Ovary (tissue), 9 donors: ENCODE measurements around the gene CHCHD2. TPM values are rescaled to one million over a fixed set of nuclear protein-coding genes. Genes with fewer than 3 reads are reported as not detected.
"Not testable (repeated sequence)": the region's sequence is repeated elsewhere in the genome, so short reads cannot be mapped to it uniquely, and the experiment has no call there.

Experiments
- DNase-seq, 5 donors: peaks; one replicate each; pipeline ENCODE4 v3.0.0-alpha.2; 2019 to 2020
- H3K27ac ChIP-seq, 2 donors: fragments of 200-600 bp; one replicate each; pipeline versions ENCODE4 v1.5.1 to v1.8.0; 2019 to 2022
- H3K27me3 ChIP-seq: fragments of 200-600 bp; one replicate; pipeline ENCODE4 v1.8.0; 2022
- H3K36me3 ChIP-seq: fragments of 200-600 bp; sonication (generic); one replicate; pipeline ENCODE4 v1.5.1; 2019
- H3K4me1 ChIP-seq: one replicate; pipeline ENCODE4 v1.8.1; 2013; ENCODE audit warnings: mild to moderate bottlenecking, moderate library complexity; ENCODE audit not compliant: insufficient read depth
- H3K4me3 ChIP-seq: fragments of 200-600 bp; sonication (generic); one replicate; pipeline ENCODE4 v1.5.1; 2017
- H3K9me3 ChIP-seq, 2 donors: fragments of 200-600 bp in 1 of 2; sonication (generic) in 1 of 2; one replicate each; pipeline versions ENCODE4 v1.5.1 to v1.8.1; 2013 to 2019; ENCODE audit warnings: mild to moderate bottlenecking in 1 of 2, moderate library complexity in 1 of 2
- CTCF ChIP-seq, 3 donors: fragments of 450-650 bp in 2 of 3; fragments of 200-600 bp in 1 of 3; IDR thresholded peaks; one replicate each; pipeline versions ENCODE4 v1.5.1 to v1.8.0; 2016 to 2022; ENCODE audit warnings: antibody characterized with exemption in 3 of 3, mild to moderate bottlenecking in 1 of 3
- EP300 ChIP-seq: sonication (generic); formaldehyde crosslinking; IDR thresholded peaks from one replicate; pipeline ENCODE4 v1.6.1; 2017; ENCODE audit warnings: antibody characterized with exemption
- POLR2A ChIP-seq: fragments of 450-650 bp; IDR thresholded peaks from one replicate; pipeline ENCODE4 v1.6.1; 2017; ENCODE audit warnings: antibody characterized with exemption, mild to moderate bottlenecking, moderate library complexity
- WGBS, 3 donors: extraction: QIAGEN DNeasy Blood & Tissue Kit in 1 of 3; methylation state at CpG; one replicate each; pipeline versions ENCODE4 v1.1.5 to v1.1.7; 2013 to 2017; 5-methylcytosine and 5-hydroxymethylcytosine counted together
- intact Hi-C, 4 donors: fragments of 100-400 bp; cut with DNase I; formaldehyde crosslinking; loops; one replicate each; pipeline versions ENCODE4 v1.11.0 to v1.15.1; 2022 to 2023
- polyA plus RNA-seq, 2 donors: library from polyadenylated mRNA; stranded (reverse); fragments of 200-250 nt in 1 of 2; fragments of 350-450 nt in 1 of 2; fragmentation: Illumina TruSeq in 1 of 2; extraction: RNeasy Lipid Tissue Mini Kit (QIAGEN cat#74804) in 1 of 2; gene quantifications; one replicate each; pipeline ENCODE4 v1.2.3, GENCODE V29; 2013 to 2014
- total RNA-seq, 7 donors: library from RNA; depleted of rRNA in 2 of 7; stranded (reverse); fragments of >200 nt in 2 of 7; fragmentation: NEBNext Ultra II Directional in 3 of 7; extraction: Animal tissue kit (Norgen Biotek cat#: 25700) in 3 of 7; gene quantifications; one replicate each; pipeline versions ENCODE4 v1.1.0 to v1.2.4, GENCODE V29; 2016 to 2023
- donor health status: DM: no; HTN: no; CAD: no; lungs with moderate emphysema.
- donor health status: DM: no; HTN: no; CAD: no.
- donor health status: Bipolar disorder and iron deficiency.
- donor health status: DM: yes; HTN: yes; CAD: no.
- donor health status: DM: no; HTN: no; CAD: no.
- donor health status: DM: yes; HTN: yes; CAD: no.

CHCHD2 gene
- total and polyA plus RNA-seq, 9 donors: 241 to 409 (median 290) TPM

- no peak for DNase-seq
- no peaks in the 10 kb centered on the region for H3K27me3 ChIP-seq
- no peaks in the 10 kb centered on the region for H3K9me3 ChIP-seq
- no peaks in the 10 kb centered on the region for H3K4me1 ChIP-seq
- no peaks in the 10 kb centered on the region for H3K36me3 ChIP-seq
- TF ChIP-seq CTCF (IDR thresholded peaks at IDR 0.05) (no peak), EP300 (no peak), POLR2A (no peak)
- no peak overlapping the region for H3K27ac ChIP-seq
- H3K4me3 ChIP-seq: no peak overlapping the region
- intact Hi-C loops: no loop called here
- WGBS, 3 donors: 58 to 71% (median 63%) methylated on average over 6 of the region's 6 CpGs
These were observed 18.7 kb upstream of the CHCHD2 start for GRCh38 chr7:56124981-56125380.

GRCh38 chr7:56121440-56121839 is 15.2 kb upstream of the CHCHD2 start:
- no peaks in the 10 kb centered on the region for H3K9me3 ChIP-seq
- no peaks in the 10 kb centered on the region for H3K4me1 ChIP-seq
- no peak overlapping the region for H3K4me3 ChIP-seq
- no peaks in the 10 kb centered on the region for H3K27me3 ChIP-seq
- H3K36me3 ChIP-seq: no peaks in the 10 kb centered on the region
- DNase-seq: no peak
- intact Hi-C loops: no loop called here
- WGBS, 3 donors: 83 to 90% (median 84%) methylated on average over 6 of the region's 6 CpGs
- no peak overlapping the region for H3K27ac ChIP-seq
- TF ChIP-seq POLR2A (no peak), EP300 (no peak), CTCF (IDR thresholded peaks at IDR 0.05) (no peak)

GRCh38 chr7:56115852-56116538 is 9.7 kb upstream of the CHCHD2 start, which contains the start of gene NUPR2:
Gene NUPR2, minus strand, starts transcription at chr7:56116417. Its CDS starts 103 bp downstream, at chr7:56116314.
- intact Hi-C loops: no loop called here
- 3 to 4% (median 4%) methylated on average over 48 to 65 of the region's 65 CpGs for WGBS, 3 donors
- no peaks in the 10 kb centered on the region for H3K27me3 ChIP-seq
- no peak for DNase-seq
- no peak within 1 kb of the TSS for H3K4me3 ChIP-seq
- peaks cover 3% of the 10 kb centered on the region for H3K4me1 ChIP-seq
- no peaks in the 10 kb centered on the region for H3K36me3 ChIP-seq
- TF ChIP-seq EP300: no peak
- TF ChIP-seq POLR2A: no peak
- no peak for TF ChIP-seq CTCF (IDR thresholded peaks at IDR 0.05)
- H3K9me3 ChIP-seq: no peaks in the 10 kb centered on the region
- H3K27ac ChIP-seq: no peak within 1 kb of the TSS

GRCh38 chr7:56112244-56112643 is 6.0 kb upstream of the CHCHD2 start:
- intact Hi-C loops, H3K27ac ChIP-seq, H3K27me3 ChIP-seq, H3K4me3 ChIP-seq, H3K36me3 ChIP-seq, DNase-seq, H3K9me3 ChIP-seq, H3K4me1 ChIP-seq: not testable (repeated sequence)
- whole genome bisulfite sequencing, 3 donors: 76 to 83% (median 76%) methylated on average over 3 of the region's 3 CpGs

- Histone ChIP-seq H3K4me3 (no peak overlapping the region), H3K27ac (no peak overlapping the region), H3K27me3 (no peaks in the 10 kb centered on the region), H3K9me3 (no peaks in the 10 kb centered on the region), H3K4me1 (no peaks in the 10 kb centered on the region), H3K36me3 (no peaks in the 10 kb centered on the region)
- 66 to 82% (median 78%) methylated on average over 1 of the region's 1 CpG for WGBS, 3 donors
- no peak for DNase-seq
- no peak for TF ChIP-seq CTCF (IDR thresholded peaks at IDR 0.05)
- TF ChIP-seq EP300: no peak
- no peak for TF ChIP-seq POLR2A
- intact Hi-C loops: no loop called here
These were observed 4.3 kb upstream of the CHCHD2 start for GRCh38 chr7:56110611-56111010.
